ENCODE measurements around the gene SLC1A1. TPM values are rescaled to one million over a fixed set of nuclear protein-coding genes. Genes with fewer than 3 reads are reported as not detected.
"Not testable (repeated sequence)": the region's sequence is repeated elsewhere in the genome, so short reads cannot be mapped to it uniquely, and the experiment has no call there.

The SLC1A1 gene
- total RNA-seq, 1 experiment from 2014 or later, result 3.0 TPM

DNA sequence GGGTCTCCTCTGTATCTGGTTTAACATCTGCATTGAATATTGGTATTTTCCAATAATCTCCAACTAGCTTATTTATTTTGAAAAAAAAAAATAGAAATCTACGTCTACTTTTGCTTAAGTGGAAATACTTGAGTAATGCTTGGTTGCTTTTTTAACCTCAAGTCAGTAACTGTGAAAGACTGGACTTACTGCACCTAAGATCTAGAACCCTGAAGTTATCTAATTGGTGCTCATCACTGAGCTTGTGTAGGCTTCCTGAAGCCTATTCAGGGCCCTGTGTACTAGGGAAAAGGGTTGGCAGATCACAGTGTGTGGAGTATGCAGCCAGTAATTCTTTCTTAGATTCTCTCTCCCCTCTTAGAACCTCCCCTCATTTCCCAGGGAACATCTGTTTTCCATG lies 16.2 kb downstream of the SLC1A1 start:
- no peak for DNase-seq (ENCODE audit: low spot score)

DNA sequence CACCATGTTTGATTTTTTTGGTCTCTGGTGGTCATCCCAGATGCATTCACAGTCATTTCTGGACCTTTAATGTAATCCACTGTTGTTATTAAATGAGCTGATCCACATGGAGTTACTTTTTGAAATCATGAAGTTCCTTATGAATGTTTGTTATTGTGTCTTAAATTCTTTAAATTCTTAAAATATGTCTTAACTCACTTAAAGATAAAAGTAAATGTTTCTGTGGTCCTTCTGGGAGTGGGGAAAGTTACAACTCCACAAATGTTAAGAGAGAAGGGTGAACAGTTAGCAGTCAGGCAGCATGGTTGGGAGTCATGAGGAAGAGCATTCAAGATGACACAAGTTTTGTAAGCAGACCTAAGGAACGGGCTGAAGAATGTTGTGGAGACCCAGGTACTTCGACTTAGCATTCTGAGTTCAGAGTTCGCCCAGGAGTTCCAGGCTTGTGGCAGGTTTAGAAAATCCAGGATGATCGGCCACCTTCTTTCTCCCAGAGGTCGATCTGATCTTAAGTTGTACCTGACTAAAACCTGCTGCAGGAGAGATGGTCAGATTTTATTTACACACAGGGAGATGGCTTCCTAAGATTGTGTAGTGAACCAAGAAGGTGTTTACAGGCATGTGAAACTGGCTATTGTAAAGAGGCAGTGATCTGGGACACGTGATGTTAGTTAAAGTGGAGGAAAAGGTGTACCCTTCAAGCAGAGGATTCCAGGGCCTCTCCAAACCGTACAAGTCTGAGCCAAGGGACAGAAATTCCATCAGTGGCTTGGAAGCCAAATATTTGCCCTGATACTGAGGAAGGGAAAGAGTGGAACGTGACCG lies 17.2 kb downstream of the SLC1A1 start:
- no peak for DNase-seq (ENCODE audit: low spot score)

DNA sequence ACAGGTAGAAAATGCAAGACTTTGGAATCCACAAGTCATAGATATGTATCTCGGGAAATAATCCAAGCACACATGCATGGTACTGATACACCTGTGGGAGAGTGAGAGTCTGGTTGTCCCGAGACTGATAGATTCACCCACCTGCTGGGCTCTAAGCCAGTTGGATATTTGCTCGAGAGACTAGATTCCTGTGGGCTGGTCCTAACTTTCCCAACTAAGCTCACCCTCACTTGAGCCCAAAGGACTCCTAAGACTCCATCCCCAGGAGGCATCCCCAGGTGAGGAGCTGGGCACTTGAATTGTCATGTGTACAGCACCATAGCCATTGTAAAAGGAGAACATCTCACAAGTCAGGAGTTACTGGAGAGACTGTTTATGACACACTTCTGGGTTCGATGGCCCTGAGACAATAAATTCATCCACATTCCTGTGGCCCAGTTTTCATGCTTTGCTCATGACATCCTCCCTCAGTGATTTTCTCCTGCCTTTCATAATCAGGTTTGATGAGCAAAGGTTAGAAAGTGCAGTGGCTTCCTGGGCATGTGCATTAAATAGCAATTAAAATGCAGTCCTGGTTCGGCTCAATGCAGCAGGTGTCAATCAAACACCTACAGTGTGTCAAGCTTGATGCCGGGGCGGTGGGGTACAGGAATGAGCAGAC lies 18.1 kb downstream of the SLC1A1 start:
- DNase-seq (ENCODE audit: low spot score), result no peak

DNA sequence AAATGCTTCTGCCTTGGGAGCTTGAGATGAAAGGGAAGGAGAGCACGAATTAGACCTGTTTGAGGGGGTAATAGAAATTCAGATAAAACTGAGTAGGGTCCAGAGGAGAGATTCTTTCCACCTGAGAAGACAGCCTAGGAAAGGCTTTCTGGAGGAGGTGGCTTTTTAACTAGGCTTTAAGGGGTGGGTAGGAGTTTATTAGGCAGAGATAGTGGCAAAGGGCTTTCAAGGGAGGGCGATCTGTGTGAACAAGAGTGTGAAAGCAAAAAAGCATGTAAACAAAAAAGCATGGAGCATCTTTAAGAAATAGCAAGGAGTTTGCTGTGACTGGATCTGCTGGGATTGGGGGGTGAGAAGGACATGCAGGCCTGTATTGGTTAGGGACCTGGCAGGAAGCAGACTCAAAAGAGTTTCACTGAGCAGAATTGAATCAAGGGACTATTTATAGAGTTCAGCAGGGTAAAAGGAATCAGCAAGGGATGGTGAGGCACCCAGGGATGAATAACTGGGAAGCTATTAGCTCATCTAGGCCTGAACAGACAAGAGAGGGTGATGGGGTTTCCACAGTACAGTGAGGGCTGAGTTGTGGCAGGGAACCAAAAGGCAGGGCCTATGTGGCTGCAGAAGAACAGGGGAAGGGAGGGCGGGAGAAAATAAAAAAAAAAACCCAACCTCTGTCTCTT lies 18.8 kb downstream of the SLC1A1 start:
- DNase-seq (ENCODE audit: low spot score), result no peak

DNA sequence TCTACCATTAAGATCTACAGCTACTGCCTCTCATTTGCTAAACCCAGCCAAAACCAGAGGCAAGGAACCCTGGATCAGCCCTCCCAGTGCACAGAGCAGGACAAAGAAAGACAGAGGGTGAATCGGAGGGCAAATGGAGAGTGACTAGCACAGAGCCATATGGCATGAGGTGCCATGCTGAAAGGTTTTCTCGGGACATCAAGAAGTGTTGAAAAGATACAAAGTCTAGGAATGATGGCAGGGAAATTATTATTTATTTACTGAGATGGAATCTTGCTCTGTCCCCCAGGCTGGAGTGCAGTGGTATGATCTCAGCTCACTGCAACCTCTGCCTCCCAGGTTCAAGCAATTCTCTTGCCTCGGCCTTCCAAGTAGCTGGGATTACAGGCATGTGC lies 19.3 kb downstream of the SLC1A1 start:
- no peak for DNase-seq (ENCODE audit: low spot score)

DNA sequence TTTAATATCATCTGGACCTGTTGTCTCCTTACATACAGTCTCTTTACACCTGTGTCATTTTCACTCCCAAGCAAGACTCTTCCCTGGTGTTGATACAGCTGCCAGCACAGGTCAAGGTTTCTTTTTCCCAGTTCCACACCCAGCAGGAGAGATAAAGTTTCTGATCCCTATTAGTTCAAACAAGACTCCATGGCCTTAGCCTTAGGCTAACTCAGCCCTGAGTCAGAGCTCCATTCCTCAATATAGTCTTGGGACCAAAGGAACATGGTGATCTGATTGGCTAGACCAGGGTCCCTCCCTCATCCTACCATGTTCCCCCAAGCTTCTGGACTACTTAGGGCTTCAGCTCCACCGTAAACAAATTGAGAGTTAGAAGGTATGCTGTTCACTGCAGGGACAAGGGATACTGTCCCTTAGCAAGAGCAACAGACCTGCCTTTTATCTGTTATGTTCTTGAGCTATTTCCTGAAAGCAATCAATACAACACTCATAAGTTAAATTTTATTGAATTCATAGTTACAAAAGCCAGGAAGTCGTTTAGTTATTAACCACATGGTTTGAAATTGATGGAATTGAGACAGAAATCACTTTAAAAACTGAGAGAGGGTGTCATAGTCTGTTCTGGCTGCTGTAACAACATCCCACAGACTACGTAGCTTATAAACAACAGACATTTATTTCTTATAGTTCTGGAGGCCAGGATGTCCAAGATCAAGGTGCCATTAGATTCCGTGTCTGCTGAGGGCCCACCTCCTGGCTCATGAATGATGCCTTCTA lies 20.5 kb downstream of the SLC1A1 start:
- DNase-seq (ENCODE audit: low spot score), result no peak

DNA sequence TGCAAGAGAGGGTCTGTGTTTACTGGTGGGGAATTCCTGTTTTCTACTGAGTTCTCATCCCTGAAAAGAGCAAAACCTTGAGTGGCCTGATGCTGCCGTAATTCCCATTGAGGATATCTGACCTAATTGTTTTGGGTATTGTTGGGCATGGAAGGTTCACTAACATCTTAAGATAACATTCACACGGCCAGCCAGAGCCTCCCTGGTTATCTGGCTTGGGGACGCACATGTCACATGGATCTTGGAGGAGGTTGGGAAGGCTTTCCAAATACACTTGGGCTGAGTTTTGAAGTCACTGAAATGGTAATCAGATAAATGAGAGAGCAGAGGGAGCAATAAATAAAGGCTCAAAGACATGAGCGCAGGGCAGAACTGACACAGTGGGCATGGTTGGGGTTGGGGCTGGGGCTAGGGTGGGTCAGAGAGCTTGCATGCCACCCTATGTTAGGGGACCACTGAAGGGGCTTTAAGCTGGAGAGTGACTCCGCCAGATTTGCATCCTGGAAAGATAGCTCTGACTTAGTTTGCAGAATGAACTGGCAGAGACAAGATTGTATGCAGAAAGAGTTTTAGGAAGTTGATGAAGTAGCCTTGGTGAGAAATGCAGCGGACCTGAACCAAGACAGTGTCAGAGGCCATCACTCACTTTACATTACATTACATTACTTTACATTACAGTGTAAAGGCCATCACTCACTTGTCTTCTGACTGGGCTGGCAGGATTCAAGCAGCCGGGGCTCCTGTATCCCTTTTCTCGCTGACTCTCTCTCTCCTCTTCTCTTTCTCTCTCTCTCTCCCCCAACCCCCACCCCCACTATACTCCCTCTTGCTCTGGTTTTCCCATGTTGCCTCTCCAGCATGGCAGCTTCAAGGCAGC lies 24.2 kb downstream of the SLC1A1 start:
- DNase-seq (ENCODE audit: low spot score), result no peak

DNA sequence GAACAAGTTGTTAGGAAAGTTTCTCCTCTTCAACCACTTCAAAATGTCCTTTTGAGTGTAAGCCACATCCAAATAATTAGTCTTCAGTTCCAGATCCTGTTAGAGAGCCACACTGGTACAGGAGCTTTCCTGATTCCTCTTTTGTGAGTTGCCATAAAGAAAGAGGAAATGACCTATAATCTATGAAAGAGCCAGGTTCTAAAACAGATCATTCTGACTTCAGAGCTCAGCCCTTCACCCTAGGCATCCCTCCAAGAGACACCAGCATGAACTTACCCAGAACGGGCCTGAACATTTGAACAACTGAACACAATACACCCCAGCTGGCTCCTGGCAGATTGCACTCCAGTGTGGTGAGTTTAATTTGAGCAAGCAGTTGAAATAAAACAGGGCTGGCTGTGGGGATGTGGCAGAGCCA lies 25.7 kb downstream of the SLC1A1 start:
- no peak for DNase-seq (ENCODE audit: low spot score)

DNA sequence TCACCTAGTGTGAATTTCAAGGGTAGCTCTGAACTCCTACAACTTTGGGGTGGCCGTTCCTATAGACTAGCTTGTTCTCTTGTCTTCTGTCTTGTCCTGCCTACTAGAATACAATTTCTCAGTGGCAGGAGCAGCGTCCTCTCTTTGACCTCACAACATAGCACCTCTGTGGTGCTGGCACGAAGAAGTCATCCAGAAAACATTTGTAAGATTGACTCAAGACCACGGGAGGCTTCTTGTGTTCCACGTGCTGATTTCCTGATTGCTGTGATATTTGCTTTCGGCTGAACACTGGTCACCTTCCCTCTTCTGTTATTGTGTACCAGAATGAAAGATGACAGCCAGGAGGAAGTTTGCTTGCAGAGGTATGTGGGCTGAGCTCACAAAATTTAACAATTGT lies 27.0 kb downstream of the SLC1A1 start:
- no peak for DNase-seq (ENCODE audit: low spot score)

DNA sequence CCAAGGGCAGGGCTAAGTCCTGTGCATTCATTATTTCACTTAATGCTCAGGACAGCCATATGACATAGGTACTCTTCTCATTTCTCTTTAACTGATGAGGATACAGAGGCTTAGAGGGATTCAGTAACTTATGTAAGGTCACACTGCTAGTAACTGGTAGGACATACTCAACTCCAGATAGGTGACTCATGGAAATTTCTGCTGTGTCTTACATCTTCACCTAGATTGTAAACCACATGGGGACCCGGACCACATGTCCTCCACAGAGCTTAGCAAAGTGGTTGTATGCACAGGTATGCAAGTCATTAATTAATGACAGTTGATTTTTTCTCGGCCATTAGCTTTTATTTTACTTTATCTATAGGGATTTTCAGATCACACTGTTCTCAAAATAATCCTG lies 29.3 kb downstream of the SLC1A1 start:
- DNase-seq (ENCODE audit: low spot score), result no peak

DNA sequence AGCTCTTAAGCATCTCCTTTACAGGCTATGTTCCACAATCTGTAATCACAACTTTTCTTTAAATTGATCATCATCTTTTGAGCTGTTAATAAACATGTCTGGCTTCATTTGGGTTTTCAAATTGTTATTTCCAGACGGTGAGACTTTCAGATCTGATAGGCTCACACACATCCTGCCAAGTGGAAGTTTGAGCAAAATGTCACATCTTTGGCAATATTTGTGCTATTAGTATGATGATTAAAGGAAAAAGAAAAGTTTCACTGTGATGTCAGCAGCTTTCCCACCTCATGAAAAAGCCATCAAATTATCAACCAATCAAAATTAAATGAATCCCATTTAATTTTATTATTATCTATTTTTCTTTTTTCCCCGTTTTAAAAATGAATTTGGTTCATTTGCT lies 29.8 kb downstream of the SLC1A1 start:
- DNase-seq (ENCODE audit: low spot score), result no peak

DNA sequence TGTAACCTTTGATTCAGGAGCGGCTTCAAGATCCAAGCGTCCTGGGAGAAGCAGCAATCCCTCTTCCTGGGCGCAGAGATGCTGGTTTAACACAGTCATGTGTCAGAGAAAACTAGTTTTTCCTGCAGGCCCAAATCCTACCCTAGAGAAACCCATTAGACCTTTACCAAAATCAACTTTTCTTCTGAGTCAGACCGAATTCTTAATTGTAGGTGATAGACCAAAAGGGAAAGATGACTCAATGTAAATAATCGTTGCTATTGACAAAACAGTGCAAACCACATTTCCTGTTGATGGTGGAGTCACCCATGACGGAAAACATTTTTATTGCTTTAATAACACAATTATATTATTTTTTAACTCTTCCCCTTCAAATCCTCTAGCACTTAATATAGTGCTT lies 40.1 kb downstream of the SLC1A1 start:
- DNase-seq (ENCODE audit: low spot score), result no peak

DNA sequence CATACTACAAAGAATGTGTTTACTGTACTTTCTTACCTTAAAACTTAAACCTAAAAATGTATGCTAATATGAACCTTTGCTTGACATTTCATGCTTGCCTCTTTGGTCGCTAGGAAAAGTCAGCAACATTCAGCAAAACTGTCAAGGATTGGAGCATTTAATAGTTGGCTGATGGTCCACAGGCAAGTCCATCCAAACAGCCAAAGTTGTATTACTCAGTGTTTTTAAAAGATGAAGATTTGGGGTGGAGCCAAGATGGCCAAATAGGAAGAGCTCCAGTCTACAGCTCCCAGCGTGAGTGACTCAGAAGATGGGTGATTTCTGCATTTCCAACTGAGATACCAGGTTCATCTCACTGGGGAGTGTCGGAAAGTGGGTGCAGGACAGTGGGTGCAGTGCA lies 40.6 kb downstream of the SLC1A1 start:
- DNase-seq (ENCODE audit: low spot score), result not testable (repeated sequence)

DNA sequence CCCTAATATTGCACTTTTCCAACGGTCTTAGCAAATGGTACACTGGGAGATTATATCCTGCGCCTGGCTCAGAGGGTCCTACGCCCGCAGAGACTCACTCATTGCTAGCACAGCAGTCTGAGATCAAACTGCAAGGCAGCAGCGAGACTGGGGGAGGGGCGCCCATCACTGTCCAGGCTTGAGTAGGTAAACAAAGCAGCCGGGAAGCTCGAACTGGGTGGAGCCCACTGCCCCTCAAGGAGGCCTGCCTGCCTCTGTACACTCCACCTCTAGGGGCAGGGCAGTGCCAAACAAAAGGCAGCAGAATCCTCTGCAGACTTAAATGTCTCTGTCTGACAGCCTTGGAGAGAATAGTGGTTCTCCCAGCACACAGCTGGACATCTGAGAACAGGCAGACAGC lies 41.1 kb downstream of the SLC1A1 start:
- not testable (repeated sequence) for DNase-seq (ENCODE audit: low spot score)

DNA sequence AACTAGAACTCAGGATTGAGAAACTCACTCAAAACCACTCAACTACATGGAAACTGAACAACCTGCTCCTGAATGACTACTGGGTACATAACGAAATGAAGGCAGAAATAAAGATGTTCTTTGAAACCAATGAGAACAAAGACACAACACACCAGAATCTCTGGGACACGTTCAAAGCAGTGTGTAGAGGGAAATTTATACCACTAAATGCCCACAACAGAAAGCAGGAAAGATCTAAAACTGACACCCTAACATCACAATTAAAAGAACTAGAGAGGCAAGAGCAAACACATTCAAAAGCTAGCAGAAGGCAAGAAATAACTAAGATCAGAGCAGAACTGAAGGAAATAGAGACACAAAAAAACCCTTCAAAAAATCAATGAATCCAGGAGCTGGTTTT lies 43.6 kb downstream of the SLC1A1 start:
- DNase-seq (ENCODE audit: low spot score), result not testable (repeated sequence)

DNA sequence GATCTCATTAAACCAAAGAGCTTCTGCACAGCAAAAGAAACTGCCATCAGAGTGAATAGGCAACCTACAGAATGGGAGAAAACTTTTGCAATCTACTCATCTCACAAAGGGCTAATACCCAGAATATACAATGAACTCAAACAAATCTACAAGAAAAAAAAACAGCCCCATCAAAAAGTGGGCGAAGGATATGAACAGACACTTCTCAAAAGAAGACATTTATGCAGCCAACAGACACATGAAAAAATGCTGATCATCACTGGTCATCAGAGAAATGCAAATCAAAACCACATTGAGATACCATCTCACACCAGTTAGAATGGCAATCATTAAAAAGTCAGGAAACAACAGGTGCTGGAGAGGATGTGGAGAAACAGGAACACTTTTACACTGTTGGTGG lies 45.9 kb downstream of the SLC1A1 start:
- not testable (repeated sequence) for DNase-seq (ENCODE audit: low spot score)

DNA sequence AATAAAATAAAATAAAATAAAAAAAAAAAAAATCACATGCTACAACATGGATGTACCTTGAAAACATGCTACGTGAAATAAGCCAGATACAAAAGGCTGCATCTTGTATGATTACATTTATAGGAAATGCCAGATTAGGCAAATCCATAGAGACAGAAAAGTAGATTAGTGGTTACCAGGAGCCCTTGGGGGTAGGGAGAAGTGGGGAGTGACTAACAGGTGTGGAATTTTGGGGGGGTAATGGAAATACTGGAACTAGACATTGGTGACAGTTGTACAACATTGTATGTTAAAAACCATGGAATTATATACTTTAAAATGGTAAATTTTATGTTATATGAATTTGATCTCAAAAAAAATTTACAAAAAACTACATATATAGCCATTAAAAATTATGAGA lies 47.3 kb downstream of the SLC1A1 start:
- DNase-seq (ENCODE audit: low spot score), result no peak

DNA sequence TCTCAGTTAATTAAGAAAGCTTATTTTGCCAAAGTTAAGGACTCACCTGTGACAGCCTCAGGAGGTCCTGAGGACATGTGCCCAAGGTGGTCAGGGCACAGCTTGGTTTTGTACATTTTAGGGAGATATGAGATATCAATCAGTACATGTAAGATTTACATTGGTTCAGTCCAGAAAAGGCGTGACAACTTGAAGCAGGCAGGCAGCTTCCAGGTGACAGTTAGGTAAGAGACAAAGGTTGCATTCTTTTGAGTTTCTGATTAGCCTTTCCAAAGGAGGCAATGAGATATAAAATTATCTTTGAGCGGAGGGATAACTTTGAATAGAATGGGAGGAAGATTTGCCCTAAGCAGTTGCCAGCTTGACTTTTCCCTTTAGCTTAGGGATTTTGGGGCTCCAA lies 47.8 kb downstream of the SLC1A1 start:
- DNase-seq (ENCODE audit: low spot score), result no peak

DNA sequence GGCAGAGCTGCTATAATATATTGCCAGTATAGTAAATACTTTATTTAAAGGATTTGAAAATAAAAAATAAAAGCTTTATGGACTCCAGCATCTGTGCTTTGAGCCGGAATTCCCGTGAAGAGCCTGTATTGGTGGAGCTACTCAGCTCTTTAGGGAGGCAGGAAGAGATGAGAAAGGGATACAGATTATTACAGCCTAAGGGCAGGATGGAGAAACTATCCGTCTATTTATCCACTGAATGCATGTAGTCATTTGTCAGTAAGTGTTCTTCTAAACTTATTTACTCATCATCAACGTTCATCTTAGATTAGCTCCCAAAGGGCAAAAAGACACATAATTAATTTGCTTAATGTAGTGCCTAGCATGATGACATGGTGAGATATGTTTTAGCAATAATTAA lies 48.4 kb downstream of the SLC1A1 start:
- DNase-seq (ENCODE audit: low spot score), result no peak

DNA sequence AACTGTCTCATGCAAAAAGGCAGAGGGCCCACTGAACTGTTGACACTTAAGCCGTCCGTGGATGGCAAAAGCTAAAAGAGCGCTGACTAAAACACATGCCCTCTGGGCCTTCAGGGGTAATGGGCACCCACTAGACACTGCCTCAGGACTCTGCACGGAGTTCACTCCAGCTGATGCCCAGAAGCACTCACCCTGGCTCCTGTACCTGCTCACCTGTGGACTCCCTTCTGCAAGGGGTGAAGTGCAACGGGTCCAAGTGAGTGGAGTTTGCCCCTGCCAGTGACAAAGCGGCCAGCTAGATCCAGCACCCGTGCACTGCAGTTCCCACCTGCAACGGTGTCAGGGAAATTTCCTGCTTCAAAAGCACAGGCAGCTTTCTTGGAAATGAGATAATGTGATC lies 50.2 kb downstream of the SLC1A1 start:
- DNase-seq (ENCODE audit: low spot score), result no peak

DNA sequence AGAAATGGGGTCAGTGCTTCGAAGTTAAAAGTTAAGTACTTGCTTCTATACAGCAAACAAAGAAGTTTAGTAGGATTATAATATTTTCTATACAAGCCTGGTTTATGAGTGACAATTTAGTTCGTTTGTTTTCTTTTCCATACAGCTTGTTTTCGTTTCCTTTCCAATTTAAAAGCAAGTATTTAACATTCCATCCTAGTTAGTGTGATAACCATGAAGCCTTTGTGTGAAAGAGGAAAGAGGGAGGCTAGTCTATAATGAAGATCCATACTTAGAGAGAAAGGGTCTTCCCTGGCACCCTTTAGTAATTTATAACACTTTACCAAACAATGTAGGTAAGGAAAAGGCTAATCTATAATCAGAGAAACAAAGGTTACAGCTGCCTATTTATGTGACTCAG lies 51.0 kb downstream of the SLC1A1 start:
- no peak for DNase-seq (ENCODE audit: low spot score)
